Measurements from ENCODE around the gene ATP1B1.

DNA sequence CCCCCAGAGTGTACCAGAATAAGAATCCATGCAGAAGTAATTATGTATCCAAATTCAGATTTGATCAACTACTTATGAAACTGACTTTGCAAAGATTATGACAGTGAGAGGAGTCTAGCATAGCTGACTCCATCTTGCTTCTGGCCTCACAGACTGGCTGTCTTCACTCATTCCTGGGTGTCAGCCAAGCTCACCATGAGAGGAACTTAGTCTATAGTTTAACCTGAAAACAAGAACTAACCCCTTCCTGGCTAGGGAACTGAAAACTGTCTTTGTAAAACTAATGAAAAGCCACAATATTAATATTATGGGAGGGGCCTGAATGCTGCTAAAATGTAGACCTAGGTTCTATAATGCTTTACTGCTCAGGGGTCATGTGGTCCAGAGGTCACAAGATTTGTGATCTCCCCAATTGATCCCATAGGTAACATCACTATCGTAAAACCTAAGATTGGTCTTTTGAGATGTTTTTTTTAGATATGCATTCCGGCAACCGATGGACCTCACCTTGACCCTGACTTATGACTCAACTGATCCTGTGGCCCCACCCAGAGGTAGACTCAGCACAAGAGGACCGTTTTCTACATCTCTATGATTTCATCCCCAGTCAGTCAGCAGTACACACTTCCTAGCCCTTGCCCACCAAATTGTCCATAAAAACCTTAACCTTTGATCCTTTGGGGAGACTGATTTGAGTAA, 55.2 kb downstream of the ATP1B1 start:
- TF ChIP-seq EZH2 (IDR thresholded peaks at IDR 0.05) (no peak), CEBPB (IDR thresholded peaks at IDR 0.05; ENCODE audit: low read depth) (no peak)
- TF ChIP-seq, protein P1, sequence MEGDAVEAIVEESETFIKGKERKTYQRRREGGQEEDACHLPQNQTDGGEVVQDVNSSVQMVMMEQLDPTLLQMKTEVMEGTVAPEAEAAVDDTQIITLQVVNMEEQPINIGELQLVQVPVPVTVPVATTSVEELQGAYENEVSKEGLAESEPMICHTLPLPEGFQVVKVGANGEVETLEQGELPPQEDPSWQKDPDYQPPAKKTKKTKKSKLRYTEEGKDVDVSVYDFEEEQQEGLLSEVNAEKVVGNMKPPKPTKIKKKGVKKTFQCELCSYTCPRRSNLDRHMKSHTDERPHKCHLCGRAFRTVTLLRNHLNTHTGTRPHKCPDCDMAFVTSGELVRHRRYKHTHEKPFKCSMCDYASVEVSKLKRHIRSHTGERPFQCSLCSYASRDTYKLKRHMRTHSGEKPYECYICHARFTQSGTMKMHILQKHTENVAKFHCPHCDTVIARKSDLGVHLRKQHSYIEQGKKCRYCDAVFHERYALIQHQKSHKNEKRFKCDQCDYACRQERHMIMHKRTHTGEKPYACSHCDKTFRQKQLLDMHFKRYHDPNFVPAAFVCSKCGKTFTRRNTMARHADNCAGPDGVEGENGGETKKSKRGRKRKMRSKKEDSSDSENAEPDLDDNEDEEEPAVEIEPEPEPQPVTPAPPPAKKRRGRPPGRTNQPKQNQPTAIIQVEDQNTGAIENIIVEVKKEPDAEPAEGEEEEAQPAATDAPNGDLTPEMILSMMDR (IDR thresholded peaks at IDR 0.05 in 2 of 3, conservative IDR thresholded peaks at IDR 0.05 in 1 of 3; ENCODE audit: borderline replicate concordance in 1 of 3, insufficient read depth in 1 of 3, low read depth in 2 of 3, low read length in 2 of 3) = no peak
